Left ventricle myocardium superior (tissue), 1 donor: Measurements from ENCODE around the gene PLCL2. TPM values are rescaled to one million over a fixed set of nuclear protein-coding genes. Genes with fewer than 3 reads are reported as not detected.

Source experiments
- ATAC-seq: fragments of 200-7000 bp; cut with Tn5 transposase; one replicate; pipeline ENCODE4 v1.9.1; 2020; ENCODE audit warnings: mild to moderate bottlenecking, moderate library complexity
- DNase-seq: peaks from one replicate; pipeline ENCODE4 v3.0.0-alpha.2; 2020
- intact Hi-C: fragments of 100-400 bp; cut with micrococcal nuclease; formaldehyde crosslinking; loops from one replicate; pipeline ENCODE4 v1.11.0; 2022
- total RNA-seq: library from RNA; stranded (reverse); fragmentation: NEBNext Ultra II Directional; extraction: Animal tissue kit (Norgen Biotek cat#: 25700); gene quantifications from one replicate; pipeline ENCODE4 v1.2.1, GENCODE V29; 2021
- donor health status: DM: no; HTN: yes; CAD: no; lungs with severe emphysema.

PLCL2 gene
- total RNA-seq, 1 donor from 2014 or later, result 76.9 TPM

DNA sequence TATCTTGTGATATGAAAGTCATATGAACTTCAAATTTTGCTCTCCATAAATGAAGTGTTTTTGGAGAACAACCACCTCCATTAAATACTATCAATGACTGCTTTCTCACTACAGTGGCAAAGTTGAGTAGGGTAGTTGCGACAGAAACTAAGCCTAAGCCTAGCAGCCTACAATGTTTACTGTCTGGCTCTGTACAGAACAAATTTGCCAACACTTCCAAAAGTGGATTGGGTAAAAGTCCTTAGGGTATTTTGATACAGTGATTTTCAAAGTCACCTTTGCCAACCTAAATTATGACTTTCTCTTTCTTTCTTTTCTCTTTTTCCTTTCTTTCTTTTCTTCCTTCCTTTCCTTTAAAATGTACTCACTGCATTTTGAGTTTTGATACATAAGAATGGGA, 142.6 kb downstream of the PLCL2 start:
- intact Hi-C loops, result no loop called here
- ATAC-seq (peak; percentile 62), DNase-seq (no peak)

- ATAC-seq (no peak), DNase-seq (no peak)
- intact Hi-C loops, result no loop called here
Measured at GRCh38 chr3:17028363-17028762, 143.6 kb downstream of the PLCL2 start.

GRCh38 chr3:17030438-17030837, 145.7 kb downstream of the PLCL2 start:
- DNase-seq (no peak), ATAC-seq (no peak)
- intact Hi-C loops, result loop anchor here (10.0 kb wide), 1 partner anchor 426 kb away; the partner anchor contains the start of gene DAZL

DNA sequence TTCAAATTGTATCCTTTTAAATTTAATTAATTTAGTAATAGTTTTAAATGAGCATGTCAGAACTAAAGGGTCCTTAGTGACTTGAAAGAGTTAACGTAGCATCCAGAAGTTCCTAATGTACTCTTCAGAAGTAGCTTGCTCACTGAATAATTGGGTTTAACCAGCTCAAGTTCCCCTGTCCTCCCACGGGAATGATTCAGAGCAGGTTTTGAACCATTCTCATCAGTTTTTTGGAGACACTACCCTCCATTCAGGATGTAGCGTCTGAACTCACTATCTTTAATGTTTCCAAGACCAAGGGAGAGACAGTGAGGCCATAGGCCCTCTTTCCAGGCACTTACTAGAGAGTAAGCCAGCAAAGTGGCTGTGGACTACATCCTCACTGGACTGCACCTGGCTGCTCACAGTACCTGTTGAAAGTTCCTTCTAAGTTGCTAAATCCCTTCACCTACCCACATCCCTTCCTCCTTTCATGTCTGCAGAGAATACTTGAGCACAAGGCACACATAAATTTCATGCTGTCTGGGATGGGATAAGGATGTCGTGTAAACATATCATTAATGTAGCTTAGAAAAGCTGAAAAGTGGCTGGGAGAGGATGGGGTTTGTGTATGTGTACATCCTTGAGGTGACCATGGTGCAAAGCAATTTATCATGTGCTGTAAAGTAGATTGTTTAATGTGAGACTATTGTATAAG, 146.3 kb downstream of the PLCL2 start:
- DNase-seq (no peak), ATAC-seq (no peak)
- intact Hi-C loops, result loop anchor here (10.0 kb wide), 1 partner anchor 426 kb away; the partner anchor contains the start of gene DAZL

DNA sequence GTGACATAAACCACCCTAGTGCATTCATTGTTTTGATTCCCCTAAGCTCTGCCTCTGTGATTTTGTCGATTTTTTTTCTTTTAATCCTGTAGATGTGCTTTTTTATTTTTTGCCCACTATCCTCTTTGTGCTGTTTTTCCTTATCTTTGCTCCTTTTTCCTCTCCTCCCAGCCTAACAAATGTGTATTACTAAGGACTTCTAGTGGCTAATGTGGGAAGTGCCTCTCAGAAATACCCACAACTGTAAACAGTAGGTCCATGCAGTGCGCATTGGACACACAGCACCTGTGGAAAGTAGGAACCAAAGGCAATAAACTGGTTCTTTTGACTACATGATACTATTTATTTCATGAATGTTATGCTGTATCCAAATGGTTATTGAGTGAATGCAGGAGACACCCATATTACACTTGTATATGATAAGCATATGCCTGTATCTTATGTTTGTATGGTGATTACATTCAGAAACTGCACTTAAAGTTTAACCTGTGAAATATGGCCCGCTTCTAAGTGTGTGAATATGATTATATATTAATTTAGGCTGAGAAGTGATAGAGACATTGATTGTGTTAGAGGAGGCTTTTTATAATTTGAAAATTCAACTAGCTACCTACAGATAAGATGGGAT, 147.8 kb downstream of the PLCL2 start:
- intact Hi-C loops, result loop anchor here (10.0 kb wide), 1 partner anchor 428 kb away; the partner anchor contains the start of gene DAZL
- DNase-seq, result no peak
- ATAC-seq, result peak; percentile 59

GRCh38 chr3:17033516-17034168, 148.9 kb downstream of the PLCL2 start:
- intact Hi-C loops, result loop anchor here (10.0 kb wide), 1 partner anchor 429 kb away; the partner anchor contains the start of gene DAZL
- ATAC-seq, result peak; percentile 40
- no peak for DNase-seq

DNA sequence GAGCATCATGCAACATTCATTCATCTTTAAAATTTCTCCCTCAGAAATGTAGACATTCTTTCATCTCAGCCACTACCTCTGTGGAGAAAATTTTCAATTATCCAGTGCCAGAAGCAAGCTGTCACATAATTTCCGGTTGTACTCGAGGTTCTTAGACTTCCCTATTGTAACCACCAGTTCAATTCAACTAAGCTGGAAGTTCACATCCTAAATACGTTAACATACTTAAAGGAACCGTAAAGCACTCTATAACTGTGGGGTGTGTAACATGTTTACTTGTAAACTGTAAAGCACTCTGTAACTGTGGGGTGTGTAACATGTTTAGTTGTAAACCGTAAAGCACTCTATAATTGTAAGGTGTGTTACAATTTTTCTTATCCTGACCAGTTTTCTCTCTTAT, 150.3 kb downstream of the PLCL2 start:
- DNase-seq, result no peak
- intact Hi-C loops, result loop anchor here (10.0 kb wide), 1 partner anchor 430 kb away; the partner anchor contains the start of gene DAZL
- ATAC-seq, result no peak

DNA sequence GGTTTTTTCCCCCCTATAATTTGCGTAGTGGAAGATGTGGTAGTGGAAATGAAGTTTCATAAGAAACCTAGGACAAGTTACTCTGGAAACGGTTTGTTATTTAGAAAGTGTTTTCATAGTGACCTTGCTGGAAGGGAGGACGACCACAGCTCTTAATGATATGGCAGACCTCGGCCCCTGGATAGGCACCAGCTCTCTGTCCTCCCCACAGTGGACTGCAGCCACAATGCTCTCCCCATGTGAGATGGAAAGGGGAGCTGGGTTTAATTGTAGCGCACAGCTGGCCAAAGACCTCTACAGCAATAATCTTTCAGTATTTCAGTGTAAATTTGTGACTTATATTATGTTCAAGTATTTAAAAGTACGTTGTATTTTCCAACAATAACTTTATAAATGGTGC, 151.2 kb downstream of the PLCL2 start:
- ATAC-seq, result no peak
- intact Hi-C loops, result loop anchor here (10.0 kb wide), 1 partner anchor 431 kb away; the partner anchor contains the start of gene DAZL
- no peak for DNase-seq

DNA sequence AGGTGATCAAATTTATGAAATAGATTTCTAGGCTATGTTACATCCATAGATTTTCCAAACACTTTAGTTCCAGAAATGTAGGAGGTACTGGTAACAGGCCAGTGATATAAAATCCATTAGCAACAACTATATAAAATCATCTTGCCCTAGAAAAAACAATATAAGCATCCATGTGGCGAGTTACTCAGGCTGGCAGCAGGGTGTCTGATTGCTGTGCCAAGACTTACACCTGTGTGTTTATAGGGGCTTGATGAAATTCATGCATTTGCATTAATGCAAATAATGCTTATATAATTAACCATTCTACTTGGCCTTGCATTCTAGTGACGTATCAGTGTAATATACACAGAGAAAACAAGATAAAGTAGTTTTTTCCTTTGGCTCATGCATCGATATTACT, 153.4 kb downstream of the PLCL2 start:
- DNase-seq, result no peak
- no peak for ATAC-seq
- intact Hi-C loops, result loop anchor here (10.0 kb wide), 1 partner anchor 433 kb away; the partner anchor contains the start of gene DAZL

DNA sequence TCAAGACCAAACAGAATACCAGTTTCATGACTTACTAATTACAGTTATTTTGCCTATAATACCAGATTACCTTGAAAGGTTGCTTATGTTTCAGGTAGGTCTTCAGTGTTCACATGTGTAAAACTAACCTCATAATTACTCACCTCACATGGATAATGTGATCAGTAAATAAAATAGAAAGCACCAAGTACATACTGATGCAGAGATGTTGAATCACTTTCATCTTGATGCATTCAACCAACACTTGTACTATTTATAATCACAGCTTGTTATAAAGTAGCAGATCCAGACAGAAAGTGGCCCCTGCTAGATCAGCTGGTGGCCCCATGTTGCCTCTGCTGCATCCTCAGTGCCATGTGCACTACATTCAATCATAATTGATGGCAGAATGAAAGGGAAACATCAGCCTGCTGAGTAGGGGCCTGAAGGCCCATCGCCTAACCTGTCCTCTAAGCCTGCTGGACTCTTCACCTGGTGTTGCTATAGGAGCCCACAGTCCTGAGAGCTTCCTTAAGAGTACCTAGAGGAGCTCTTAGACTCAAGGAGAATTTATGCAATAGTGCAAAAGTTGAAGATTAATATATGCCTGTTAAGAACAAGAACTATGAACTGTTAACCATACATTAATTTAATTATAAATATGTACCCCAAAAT, 154.3 kb downstream of the PLCL2 start:
- intact Hi-C loops, result loop anchor here (10.0 kb wide), 1 partner anchor 434 kb away; the partner anchor contains the start of gene DAZL
- DNase-seq (no peak), ATAC-seq (no peak)

DNA sequence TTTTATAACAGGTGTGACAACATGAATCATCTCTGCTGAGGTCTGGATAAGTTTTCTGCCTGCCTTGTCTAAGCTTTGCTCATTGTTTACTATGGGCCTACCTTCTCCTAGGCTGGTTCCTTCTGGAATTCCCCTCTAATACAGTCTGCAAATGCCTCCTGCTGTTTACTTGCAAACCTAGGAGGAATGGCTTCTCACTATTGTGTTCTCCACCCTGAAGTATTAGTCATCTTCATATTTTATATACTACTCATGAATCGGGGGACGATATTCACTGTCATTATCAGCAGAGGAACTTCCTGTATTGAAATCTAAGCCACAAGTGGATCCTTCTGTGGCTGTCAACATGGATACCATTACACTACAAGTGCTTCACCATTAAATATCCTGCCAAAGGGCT, 154.8 kb downstream of the PLCL2 start:
- intact Hi-C loops, result loop anchor here (10.0 kb wide), 1 partner anchor 435 kb away; the partner anchor contains the start of gene DAZL
- DNase-seq (no peak), ATAC-seq (peak; percentile 39)

DNA sequence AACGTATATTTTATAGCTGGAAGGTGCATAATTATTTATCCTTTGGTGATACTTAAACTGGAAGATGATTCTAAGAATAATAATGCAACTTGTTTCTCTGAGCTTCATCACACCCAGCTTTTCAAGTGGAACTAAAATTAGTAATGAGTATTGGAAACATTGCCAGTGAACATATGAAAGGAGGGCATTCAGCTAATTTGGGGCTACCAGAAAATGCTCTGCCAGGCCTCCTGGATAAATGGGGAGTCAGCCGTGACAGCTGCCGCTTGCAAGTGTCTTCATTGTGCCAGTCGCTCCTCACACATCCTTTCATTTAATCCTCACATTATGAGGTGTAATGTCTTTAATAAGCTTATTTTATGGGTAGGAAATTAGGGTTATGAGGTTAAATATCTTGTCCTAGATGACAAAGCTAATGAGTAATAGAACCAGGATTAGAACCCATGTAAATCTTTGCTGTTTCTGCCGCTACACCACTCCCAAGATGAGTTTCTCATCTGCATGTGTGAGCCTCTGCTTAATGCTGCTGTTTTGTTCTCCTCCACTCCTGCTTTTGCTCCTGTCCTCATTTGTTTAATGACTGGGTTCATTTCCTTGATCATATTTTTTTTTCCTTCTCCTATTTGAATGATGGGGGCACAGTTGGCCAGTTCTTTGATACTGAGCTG, 155.7 kb downstream of the PLCL2 start:
- ATAC-seq, result peak; percentile 66
- DNase-seq, result no peak
- intact Hi-C loops, result no loop called here

DNA sequence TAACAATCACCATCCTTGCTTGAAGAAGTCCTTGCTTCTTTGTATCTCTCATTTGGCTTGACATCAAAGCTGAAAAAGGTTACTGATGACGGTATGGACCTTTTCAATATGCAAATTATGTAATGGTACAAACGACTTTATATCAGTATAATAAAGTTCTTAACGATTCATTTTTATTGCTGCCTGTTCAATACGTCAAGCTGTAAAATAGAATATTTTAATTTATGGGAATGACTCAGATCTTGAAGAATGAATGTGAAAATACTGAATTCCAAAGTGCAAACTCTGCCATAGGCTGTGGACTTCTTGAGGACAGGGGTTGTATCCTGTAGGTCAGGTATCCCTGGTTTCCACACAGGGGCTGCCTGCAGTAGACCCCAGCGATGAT, 156.2 kb downstream of the PLCL2 start:
- intact Hi-C loops, result no loop called here
- ATAC-seq (no peak), DNase-seq (no peak)

DNA sequence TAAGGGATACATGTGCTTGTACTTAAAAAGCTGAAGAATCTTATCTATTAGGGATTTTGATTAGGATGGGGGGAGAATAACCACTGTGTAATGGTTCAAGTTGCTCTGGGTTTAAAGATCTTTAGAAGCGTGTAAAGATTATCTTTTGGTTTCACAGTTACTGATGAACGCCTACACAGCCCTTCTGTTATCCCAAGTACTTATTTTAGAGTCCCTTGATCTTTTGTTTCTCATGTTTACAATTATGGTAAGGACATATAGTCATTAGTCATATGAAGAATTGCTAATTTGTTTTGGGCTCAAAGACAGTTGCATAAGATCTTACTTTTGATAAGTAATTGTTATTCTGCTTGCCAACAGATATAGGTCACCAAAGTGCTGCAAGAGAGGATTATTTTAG, 160.1 kb downstream of the PLCL2 start:
- DNase-seq, result no peak
- intact Hi-C loops, result no loop called here
- ATAC-seq, result no peak

GRCh38 chr3:17045705-17046104, 160.9 kb downstream of the PLCL2 start:
- ATAC-seq, result no peak
- intact Hi-C loops, result no loop called here
- no peak for DNase-seq

GRCh38 chr3:17046623-17047022, 161.9 kb downstream of the PLCL2 start:
- intact Hi-C loops, result no loop called here
- ATAC-seq (no peak), DNase-seq (no peak)

DNA sequence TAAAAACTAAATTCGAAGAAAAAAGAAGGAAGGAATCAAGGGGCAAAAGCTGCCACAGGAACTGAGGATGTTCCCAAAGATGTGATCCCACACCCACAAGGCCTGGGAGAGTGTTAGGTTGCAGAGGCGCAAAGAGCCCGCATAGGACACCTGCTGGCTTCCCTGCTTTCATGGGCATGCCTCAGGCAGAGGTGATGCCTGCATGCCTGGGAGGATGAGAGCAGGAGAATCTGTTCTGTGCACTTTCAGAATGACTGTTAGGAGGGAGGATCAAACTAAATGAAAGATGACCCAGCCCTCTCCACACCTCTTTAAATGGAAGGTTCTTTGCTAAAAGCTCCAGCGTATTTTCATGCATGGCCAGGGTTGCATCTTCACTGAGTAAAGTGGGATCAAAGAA, 162.4 kb downstream of the PLCL2 start:
- DNase-seq, result no peak
- intact Hi-C loops, result no loop called here
- no peak for ATAC-seq

- DNase-seq (no peak), ATAC-seq (no peak)
- intact Hi-C loops, result no loop called here
Measured at GRCh38 chr3:17047894-17048293, 163.1 kb downstream of the PLCL2 start.

GRCh38 chr3:17050071-17050470, 165.3 kb downstream of the PLCL2 start:
- ATAC-seq, result no peak
- no peak for DNase-seq
- intact Hi-C loops, result no loop called here
